Stimulated activated CD8-positive, alpha-beta memory T cell treated with anti-CD3 and anti-CD28 coated beads, Interleukin-12 subunit alpha, Interleukin-12 subunit beta, amount 100 ng/mL, for 4 hours (primary cell): Measurements from ENCODE around the gene PLXNC1.

ENCODE experiments used
- DNase-seq: peaks from one replicate; pipeline ENCODE4 v3.0.0-alpha.2; 2020; ENCODE audit warnings: low read depth

The PLXNC1 gene

GRCh38 chr12:94242901-94243300 is 94.5 kb downstream of the PLXNC1 start:
- no peak for DNase-seq

- peak; percentile 34 for DNase-seq
These were observed 96.1 kb downstream of the PLXNC1 start for GRCh38 chr12:94244165-94245133.

GRCh38 chr12:94245631-94246383 is 97.4 kb downstream of the PLXNC1 start:
- no peak for DNase-seq

- no peak for DNase-seq
These were observed 98.9 kb downstream of the PLXNC1 start for GRCh38 chr12:94247246-94247645.

GRCh38 chr12:94248582-94248981 is 100.2 kb downstream of the PLXNC1 start:
- DNase-seq = no peak

GRCh38 chr12:94250130-94250529 is 101.8 kb downstream of the PLXNC1 start:
- DNase-seq = no peak

GRCh38 chr12:94254270-94254669 is 105.9 kb downstream of the PLXNC1 start:
- DNase-seq = no peak

GRCh38 chr12:94255006-94255405 is 106.6 kb downstream of the PLXNC1 start:
- no peak for DNase-seq

GRCh38 chr12:94255428-94255827 is 107.1 kb downstream of the PLXNC1 start:
- DNase-seq = no peak

GRCh38 chr12:94258593-94258992 is 110.2 kb downstream of the PLXNC1 start:
- no peak for DNase-seq

GRCh38 chr12:94260017-94260416 is 111.6 kb downstream of the PLXNC1 start:
- DNase-seq = no peak

- DNase-seq = no peak
These were observed 112.3 kb downstream of the PLXNC1 start for GRCh38 chr12:94260717-94261116.

GRCh38 chr12:94261119-94261518 is 112.7 kb downstream of the PLXNC1 start:
- DNase-seq = no peak

- no peak for DNase-seq
These were observed 113.4 kb downstream of the PLXNC1 start for GRCh38 chr12:94261786-94262185.

GRCh38 chr12:94262228-94263010 is 114.0 kb downstream of the PLXNC1 start:
- peak; percentile 62 for DNase-seq

- DNase-seq = peak; percentile 53
These were observed 114.8 kb downstream of the PLXNC1 start for GRCh38 chr12:94263011-94263811.

- no peak for DNase-seq
These were observed 115.7 kb downstream of the PLXNC1 start for GRCh38 chr12:94263905-94264561.

- no peak for DNase-seq
These were observed 116.5 kb downstream of the PLXNC1 start for GRCh38 chr12:94264736-94265485.

GRCh38 chr12:94265539-94265938 is 117.2 kb downstream of the PLXNC1 start:
- DNase-seq = no peak
